Liver (tissue), 9 donors: Measurements from ENCODE around the gene EAPP. TPM values are rescaled to one million over a fixed set of nuclear protein-coding genes. Genes with fewer than 3 reads are reported as not detected.
"Not testable (repeated sequence)": the region's sequence is repeated elsewhere in the genome, so short reads cannot be mapped to it uniquely, and the experiment has no call there.

Experiments used
- DNase-seq: peaks from one replicate; pipeline ENCODE4 v3.0.0-alpha.2; 2017; ENCODE audit warnings: low spot score
- H3K27ac ChIP-seq, 2 donors: one replicate each; pipeline ENCODE4 v1.7.0; 2013; ENCODE audit warnings: inconsistent platforms in 2 of 2, low read length in 2 of 2, control low read depth in 1 of 2, low read depth in 1 of 2, mild to moderate bottlenecking in 1 of 2
- H3K27me3 ChIP-seq, 4 donors: one replicate each; pipeline versions ENCODE4 v1.6.1 to v1.7.0; 2013; ENCODE audit warnings: low read length in 3 of 4, inconsistent platforms in 1 of 4, mild to moderate bottlenecking in 1 of 4, moderate library complexity in 1 of 4; ENCODE audit not compliant: control insufficient read depth in 4 of 4, insufficient read depth in 4 of 4
- H3K36me3 ChIP-seq, 4 donors: one replicate each; pipeline versions ENCODE4 v1.6.1 to v1.7.0; 2013; ENCODE audit warnings: low read length in 3 of 4, mild to moderate bottlenecking in 3 of 4, low read depth in 1 of 4, moderate library complexity in 1 of 4; ENCODE audit not compliant: control insufficient read depth in 4 of 4, insufficient read depth in 3 of 4
- H3K4me1 ChIP-seq, 4 donors: one replicate each; pipeline versions ENCODE4 v1.6.1 to v1.7.0; 2013; ENCODE audit warnings: low read length in 3 of 4, mild to moderate bottlenecking in 3 of 4, moderate library complexity in 1 of 4; ENCODE audit not compliant: control insufficient read depth in 4 of 4, insufficient read depth in 4 of 4
- H3K4me3 ChIP-seq, 3 donors: one replicate each; pipeline versions ENCODE4 v1.6.1 to v1.7.0; 2013; ENCODE audit warnings: low read length in 3 of 3, control low read depth in 1 of 3, low read depth in 1 of 3, mild to moderate bottlenecking in 1 of 3
- H3K9ac ChIP-seq, 2 donors: one replicate each; pipeline ENCODE4 v1.7.0; 2013; ENCODE audit warnings: low read length in 2 of 2, mild to moderate bottlenecking in 2 of 2, moderate library complexity in 2 of 2, control low read depth in 1 of 2, low read depth in 1 of 2
- H3K9me3 ChIP-seq, 4 donors: one replicate each; pipeline versions ENCODE4 v1.6.1 to v1.7.0; 2013; ENCODE audit warnings: low read length in 3 of 4; ENCODE audit not compliant: control insufficient read depth in 4 of 4
- ATF3 ChIP-seq: IDR thresholded peaks from 2 replicates; pipeline ENCODE4 v1.6.1; 2016; ENCODE audit warnings: antibody characterized with exemption
- CTCF ChIP-seq: fragments of 150-350 bp; IDR thresholded peaks from 2 replicates; pipeline ENCODE4 v1.5.1; 2017; ENCODE audit warnings: improper control_type of control experiment, low read depth, low read length; ENCODE audit not compliant: missing input control
- FOXA1 ChIP-seq: IDR thresholded peaks from 2 replicates; pipeline ENCODE4 v1.6.1; 2016; ENCODE audit warnings: antibody characterized with exemption
- HNF4A ChIP-seq, 2 donors: conservative IDR thresholded peaks; 2 replicates each; pipeline ENCODE4 v1.6.1; 2016; ENCODE audit warnings: antibody characterized with exemption in 2 of 2, mild to moderate bottlenecking in 2 of 2
- HNF4G ChIP-seq: IDR thresholded peaks from 2 replicates; pipeline ENCODE4 v1.6.1; 2016; ENCODE audit warnings: antibody characterized with exemption
- JUND ChIP-seq, 2 donors: IDR thresholded peaks; 2 replicates each; pipeline ENCODE4 v1.6.1; 2016; ENCODE audit warnings: antibody characterized with exemption in 2 of 2
- MAX ChIP-seq: IDR thresholded peaks from 2 replicates; pipeline ENCODE4 v1.6.1; 2016; ENCODE audit warnings: antibody characterized with exemption
- RAD21 ChIP-seq, 2 donors: IDR thresholded peaks; 2 replicates each; pipeline ENCODE4 v1.6.1; 2016; ENCODE audit warnings: antibody characterized with exemption in 2 of 2, mild to moderate bottlenecking in 2 of 2
- REST ChIP-seq: IDR thresholded peaks from 2 replicates; pipeline ENCODE4 v1.6.1; 2016; ENCODE audit warnings: antibody characterized with exemption, mild to moderate bottlenecking
- TAF1 ChIP-seq: conservative IDR thresholded peaks from 2 replicates; pipeline ENCODE4 v1.6.1; 2016; ENCODE audit warnings: antibody characterized with exemption, mild to moderate bottlenecking
- ZBTB33 ChIP-seq: IDR thresholded peaks from 2 replicates; pipeline ENCODE4 v1.6.1; 2016; ENCODE audit warnings: antibody characterized with exemption
- WGBS: extraction: QIAGEN DNeasy Blood & Tissue Kit; methylation state at CpG from one replicate; pipeline ENCODE4 v1.1.7; 2013; 5-methylcytosine and 5-hydroxymethylcytosine counted together
- polyA plus RNA-seq, 2 donors: library from polyadenylated mRNA; stranded (reverse) in 1 of 2; unstranded in 1 of 2; fragments of 200-250 nt in 1 of 2; fragments of >200 nt in 1 of 2; fragmentation: Nextera tagmentation in 1 of 2; extraction: Ambion mirVana in 1 of 2; gene quantifications; one replicate each; pipeline versions ENCODE4 v1.2.1 to v1.2.3, GENCODE V29; 2013 to 2015
- total RNA-seq, 2 donors: library from RNA; depleted of rRNA; stranded (reverse); fragments of >200 nt; gene quantifications; one replicate each; pipeline ENCODE4 v1.2.3, GENCODE V29; 2014
- donor health status: healthy.
- donor health status: healthy.
- donor health status: healthy.
- donor health status: healthy.
- donor health status: healthy.

The EAPP gene
- total and polyA plus RNA-seq, 4 donors = 18.5 to 33.4 (median 25.7) TPM

- DNase-seq = no peak
- Histone ChIP-seq H3K9me3 (no peaks in the 10 kb centered on the region), H3K27me3 (no peaks in the 10 kb centered on the region), H3K9ac (no peak overlapping the region), H3K4me3 (no peak overlapping the region), H3K4me1 (peaks cover 4 to 18% (median 12%) of the 10 kb centered on the region in 4 donors), H3K27ac (no peak overlapping the region), H3K36me3 (peaks cover 7 to 27% (median 15%) of the 10 kb centered on the region in 4 donors)
- 96% methylated on average over 4 of the region's 4 CpGs for WGBS
- no peak for TF ChIP-seq MAX
- no peak for TF ChIP-seq ZBTB33
- TF ChIP-seq JUND (IDR thresholded peaks at IDR 0.05) = no peak
- TF ChIP-seq ATF3 = no peak
- no peak for TF ChIP-seq REST
- TF ChIP-seq HNF4A (conservative IDR thresholded peaks at IDR 0.05) = no peak
- no peak for TF ChIP-seq RAD21 (IDR thresholded peaks at IDR 0.05)
- TF ChIP-seq HNF4G = no peak
- no peak for TF ChIP-seq CTCF
- TF ChIP-seq FOXA1 = no peak
- no peak for TF ChIP-seq TAF1
These were observed 2.4 kb downstream of the EAPP start for GRCh38 chr14:34536951-34537676.

GRCh38 chr14:34527591-34527990 lies 11.9 kb downstream of the EAPP start:
- Histone ChIP-seq H3K9me3 (no peaks in the 10 kb centered on the region), H3K27ac (no peak overlapping the region), H3K9ac (no peak overlapping the region), H3K4me3 (no peak overlapping the region), H3K27me3 (no peaks in the 10 kb centered on the region), H3K4me1 (no peaks in the 10 kb centered on the region), H3K36me3 (peaks cover 25 to 75% (median 55%) of the 10 kb centered on the region in 4 donors)
- TF ChIP-seq RAD21 (IDR thresholded peaks at IDR 0.05) = no peak
- no peak for DNase-seq
- 97% methylated on average over 1 of the region's 1 CpG for WGBS

GRCh38 chr14:34524216-34524615 lies 15.3 kb downstream of the EAPP start:
- H3K27ac ChIP-seq, H3K4me3 ChIP-seq, H3K9ac ChIP-seq, DNase-seq, H3K27me3 ChIP-seq, H3K4me1 ChIP-seq, H3K9me3 ChIP-seq: not testable (repeated sequence)
- WGBS = 98% methylated on average over 8 of the region's 8 CpGs
- peaks cover 25 to 73% (median 62%) of the 10 kb centered on the region in 4 donors for H3K36me3 ChIP-seq
